Measurements from ENCODE around the gene OGDH.

Gene OGDH

GRCh38 chr7:44733708-44734481 is 127.5 kb downstream of the OGDH start:
- H3K27ac ChIP-seq (ENCODE audit: poor library complexity, severe bottlenecking), result peak overlapping the region; percentile 98
- H3K4me1 ChIP-seq (ENCODE audit: insufficient read depth, poor library complexity, severe bottlenecking), result peaks cover 20% of the 10 kb centered on the region
- DNase-seq (ENCODE audit: low spot score) (peak; percentile 72), ATAC-seq (ENCODE audit: low read depth) (peak; percentile 75)
- H3K4me3 ChIP-seq (ENCODE audit: severe bottlenecking), result no peak overlapping the region
- H3K36me3 ChIP-seq (ENCODE audit: low read depth), result no peaks in the 10 kb centered on the region
- no peaks in the 10 kb centered on the region for H3K27me3 ChIP-seq (ENCODE audit: insufficient read depth, poor library complexity, severe bottlenecking)
- H3K9me3 ChIP-seq (ENCODE audit: severe bottlenecking), result no peaks in the 10 kb centered on the region
- no peak for TF ChIP-seq CTCF (IDR thresholded peaks at IDR 0.05; ENCODE audit: poor library complexity, severe bottlenecking)

- Histone ChIP-seq H3K4me3 (ENCODE audit: severe bottlenecking) (no peak overlapping the region), H3K27me3 (ENCODE audit: insufficient read depth, poor library complexity, severe bottlenecking) (no peaks in the 10 kb centered on the region), H3K4me1 (ENCODE audit: insufficient read depth, poor library complexity, severe bottlenecking) (peaks cover 20% of the 10 kb centered on the region), H3K36me3 (ENCODE audit: low read depth) (no peaks in the 10 kb centered on the region), H3K27ac (ENCODE audit: poor library complexity, severe bottlenecking) (peak overlapping the region; percentile 98), H3K9me3 (ENCODE audit: severe bottlenecking) (no peaks in the 10 kb centered on the region)
- TF ChIP-seq CTCF (IDR thresholded peaks at IDR 0.05; ENCODE audit: poor library complexity, severe bottlenecking), result peak; percentile 11
- DNase-seq (ENCODE audit: low spot score) (no peak), ATAC-seq (ENCODE audit: low read depth) (peak; percentile 85)
Measured at GRCh38 chr7:44735403-44736165, 129.2 kb downstream of the OGDH start.

GRCh38 chr7:44736896-44737295 is 130.5 kb downstream of the OGDH start:
- H3K4me1 ChIP-seq (ENCODE audit: insufficient read depth, poor library complexity, severe bottlenecking), result peaks cover 20% of the 10 kb centered on the region
- no peak for DNase-seq (ENCODE audit: low spot score)
- H3K27ac ChIP-seq (ENCODE audit: poor library complexity, severe bottlenecking), result peak overlapping the region; percentile 98

GRCh38 chr7:44738051-44738723 is 131.8 kb downstream of the OGDH start:
- no peak for TF ChIP-seq CTCF (IDR thresholded peaks at IDR 0.05; ENCODE audit: poor library complexity, severe bottlenecking)
- DNase-seq (ENCODE audit: low spot score), result no peak

More at GRCh38 chr7:44736896-44737295, 130.5 kb downstream of the OGDH start:
- no peak for ATAC-seq (ENCODE audit: low read depth)
- Histone ChIP-seq H3K9me3 (ENCODE audit: severe bottlenecking) (no peaks in the 10 kb centered on the region), H3K4me3 (ENCODE audit: severe bottlenecking) (no peak overlapping the region), H3K36me3 (ENCODE audit: low read depth) (no peaks in the 10 kb centered on the region), H3K27me3 (ENCODE audit: insufficient read depth, poor library complexity, severe bottlenecking) (no peaks in the 10 kb centered on the region)
- no peak for TF ChIP-seq CTCF (IDR thresholded peaks at IDR 0.05; ENCODE audit: poor library complexity, severe bottlenecking)

More at GRCh38 chr7:44738051-44738723, 131.8 kb downstream of the OGDH start:
- Histone ChIP-seq H3K27ac (ENCODE audit: poor library complexity, severe bottlenecking) (no peak overlapping the region), H3K4me1 (ENCODE audit: insufficient read depth, poor library complexity, severe bottlenecking) (peaks cover 21% of the 10 kb centered on the region), H3K9me3 (ENCODE audit: severe bottlenecking) (no peaks in the 10 kb centered on the region), H3K4me3 (ENCODE audit: severe bottlenecking) (no peak overlapping the region), H3K36me3 (ENCODE audit: low read depth) (no peaks in the 10 kb centered on the region), H3K27me3 (ENCODE audit: insufficient read depth, poor library complexity, severe bottlenecking) (no peaks in the 10 kb centered on the region)
- ATAC-seq (ENCODE audit: low read depth), result no peak
